Measurements from ENCODE around the gene MYOZ2.

MYOZ2 gene

GRCh38 chr4:119135721-119136121 lies at the start of gene MYOZ2:
Gene MYOZ2 (plus strand): TSS chr4:119135832. CDS start chr4:119136526, 694 bp downstream.
- no peak for DNase-seq

GRCh38 chr4:119087121-119087520 lies 48.5 kb upstream of the MYOZ2 start:
- DNase-seq, result no peak

GRCh38 chr4:119087656-119088055 lies 48.0 kb upstream of the MYOZ2 start:
- DNase-seq, result no peak

- DNase-seq, result no peak
Measured at GRCh38 chr4:119093042-119093827, 42.4 kb upstream of the MYOZ2 start.

GRCh38 chr4:119097282-119097900 lies 38.2 kb upstream of the MYOZ2 start:
- DNase-seq, result no peak

- no peak for DNase-seq
Measured at GRCh38 chr4:119098306-119098705, 37.3 kb upstream of the MYOZ2 start.

GRCh38 chr4:119099227-119099810 lies 36.3 kb upstream of the MYOZ2 start:
- no peak for DNase-seq

- DNase-seq, result no peak
Measured at GRCh38 chr4:119100655-119101054, 35.0 kb upstream of the MYOZ2 start.

GRCh38 chr4:119103263-119103662 lies 32.4 kb upstream of the MYOZ2 start:
- no peak for DNase-seq

- DNase-seq, result no peak
Measured at GRCh38 chr4:119104644-119105273, 30.9 kb upstream of the MYOZ2 start.

- DNase-seq, result no peak
Measured at GRCh38 chr4:119105605-119106004, 30.0 kb upstream of the MYOZ2 start.

GRCh38 chr4:119106036-119107000 lies 29.3 kb upstream of the MYOZ2 start:
- DNase-seq, result no peak

GRCh38 chr4:119110121-119110520 lies 25.5 kb upstream of the MYOZ2 start:
- DNase-seq, result no peak

- no peak for DNase-seq
Measured at GRCh38 chr4:119111296-119111695, 24.3 kb upstream of the MYOZ2 start.

GRCh38 chr4:119113033-119113655 lies 22.5 kb upstream of the MYOZ2 start:
- no peak for DNase-seq

GRCh38 chr4:119116021-119116420 lies 19.6 kb upstream of the MYOZ2 start:
- DNase-seq, result no peak

- DNase-seq, result no peak
Measured at GRCh38 chr4:119116925-119117900, 18.4 kb upstream of the MYOZ2 start.

GRCh38 chr4:119118397-119118796 lies 17.2 kb upstream of the MYOZ2 start:
- no peak for DNase-seq

- DNase-seq, result no peak
Measured at GRCh38 chr4:119124352-119124751, 11.3 kb upstream of the MYOZ2 start.

- DNase-seq, result no peak
Measured at GRCh38 chr4:119125931-119126330, 9.7 kb upstream of the MYOZ2 start.

GRCh38 chr4:119128148-119128547 lies 7.5 kb upstream of the MYOZ2 start:
- no peak for DNase-seq
